HUDEP-2 (cell line): Measurements from ENCODE around the gene TENM4.

Experiments
- DNase-seq, 76 experiments: peaks; one replicate each; lab custom pipeline; 2025; ENCODE audit not compliant: unreplicated experiment in 76 of 76; lab: John Stamatoyannopoulos, UW

Gene TENM4

GRCh38 chr11:79393362-79394043, 47.3 kb downstream of the TENM4 start:
- no peak for DNase-seq

GRCh38 chr11:79392161-79392560, 48.7 kb downstream of the TENM4 start:
- no peak for DNase-seq

GRCh38 chr11:79390923-79391322, 49.9 kb downstream of the TENM4 start:
- no peak for DNase-seq

- no peak for DNase-seq
These were observed 50.4 kb downstream of the TENM4 start for GRCh38 chr11:79390477-79390876.

GRCh38 chr11:79388201-79388600, 52.6 kb downstream of the TENM4 start:
- no peak for DNase-seq

- no peak for DNase-seq
These were observed 57.0 kb downstream of the TENM4 start for GRCh38 chr11:79383874-79384273.

- DNase-seq, result no peak
These were observed 58.4 kb downstream of the TENM4 start for GRCh38 chr11:79382301-79383050.

- no peak for DNase-seq
These were observed 59.8 kb downstream of the TENM4 start for GRCh38 chr11:79381036-79381435.

GRCh38 chr11:79377406-79377805, 63.4 kb downstream of the TENM4 start:
- DNase-seq, result no peak

GRCh38 chr11:79375818-79376550, 64.8 kb downstream of the TENM4 start:
- DNase-seq, result no peak

- DNase-seq, result no peak
These were observed 66.1 kb downstream of the TENM4 start for GRCh38 chr11:79374727-79375126.

GRCh38 chr11:79371724-79372123, 69.1 kb downstream of the TENM4 start:
- no peak for DNase-seq

- no peak for DNase-seq
These were observed 69.7 kb downstream of the TENM4 start for GRCh38 chr11:79371152-79371551.

- no peak for DNase-seq
These were observed 71.8 kb downstream of the TENM4 start for GRCh38 chr11:79369055-79369454.

- no peak for DNase-seq
These were observed 73.0 kb downstream of the TENM4 start for GRCh38 chr11:79367844-79368243.

GRCh38 chr11:79366218-79366617, 74.6 kb downstream of the TENM4 start:
- no peak for DNase-seq

- DNase-seq, result no peak
These were observed 76.9 kb downstream of the TENM4 start for GRCh38 chr11:79363861-79364378.

GRCh38 chr11:79363256-79363655, 77.6 kb downstream of the TENM4 start:
- DNase-seq, result no peak

- DNase-seq, result no peak
These were observed 78.0 kb downstream of the TENM4 start for GRCh38 chr11:79362821-79363220.

- DNase-seq, result no peak
These were observed 78.5 kb downstream of the TENM4 start for GRCh38 chr11:79362206-79362757.

GRCh38 chr11:79358258-79358657, 82.6 kb downstream of the TENM4 start:
- no peak for DNase-seq
